Measurements from ENCODE around the gene FAM20C.

FAM20C gene

DNA sequence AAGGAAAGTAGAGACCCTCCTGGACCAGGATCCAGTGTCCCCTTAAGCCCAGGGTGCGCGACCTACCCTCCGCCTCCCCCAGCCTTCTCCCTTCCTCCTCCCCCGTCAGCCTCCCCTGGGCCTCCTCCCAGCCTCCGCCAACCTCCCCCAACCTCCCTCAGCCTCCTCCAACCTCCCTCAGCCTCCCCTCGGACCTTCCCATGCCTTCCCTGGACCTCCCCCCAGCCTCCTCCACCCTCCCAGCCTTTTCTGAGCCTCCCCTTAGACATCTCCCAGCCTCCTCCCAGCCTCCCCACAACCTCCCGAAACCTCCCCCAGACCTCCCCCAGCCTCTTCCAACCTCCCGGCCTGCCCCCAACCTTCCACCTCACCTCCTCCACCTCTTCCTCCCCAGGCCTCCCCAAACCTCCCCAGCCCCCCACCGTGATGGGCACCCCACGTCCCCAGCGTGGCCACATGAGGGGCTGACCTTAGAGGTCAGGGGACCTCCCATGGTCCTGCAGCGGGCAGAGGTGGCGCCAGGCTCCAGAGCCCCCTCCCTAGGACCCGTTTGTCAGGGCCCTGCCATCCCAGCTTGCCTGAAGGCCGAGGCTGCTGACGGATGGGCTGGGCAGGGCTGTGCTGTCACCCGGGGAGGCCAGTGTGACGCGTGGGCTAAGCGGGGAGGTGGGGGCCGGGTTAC is 18.8 kb downstream of the FAM20C start:
- DNase-seq: no peak

DNA sequence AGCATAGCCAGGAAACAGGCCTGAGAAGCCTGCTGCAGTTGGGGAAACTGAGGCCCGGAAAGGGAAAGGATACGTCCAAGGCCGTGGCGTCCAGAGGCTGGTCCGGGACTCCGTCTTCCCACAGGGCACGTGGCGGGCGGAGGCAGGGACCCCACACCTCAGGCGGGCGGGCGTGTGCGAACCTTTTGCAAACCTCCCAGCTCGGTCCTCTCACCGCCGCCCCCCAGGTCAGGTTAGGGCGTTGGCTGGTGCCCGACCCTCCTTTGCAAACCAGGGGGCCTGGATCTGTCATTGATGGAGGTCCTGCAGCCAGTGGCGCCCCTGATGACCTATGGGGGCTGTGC is 19.3 kb downstream of the FAM20C start:
- DNase-seq: no peak

GRCh38 chr7:212754-213153 is 20.4 kb downstream of the FAM20C start:
- DNase-seq: no peak

DNA sequence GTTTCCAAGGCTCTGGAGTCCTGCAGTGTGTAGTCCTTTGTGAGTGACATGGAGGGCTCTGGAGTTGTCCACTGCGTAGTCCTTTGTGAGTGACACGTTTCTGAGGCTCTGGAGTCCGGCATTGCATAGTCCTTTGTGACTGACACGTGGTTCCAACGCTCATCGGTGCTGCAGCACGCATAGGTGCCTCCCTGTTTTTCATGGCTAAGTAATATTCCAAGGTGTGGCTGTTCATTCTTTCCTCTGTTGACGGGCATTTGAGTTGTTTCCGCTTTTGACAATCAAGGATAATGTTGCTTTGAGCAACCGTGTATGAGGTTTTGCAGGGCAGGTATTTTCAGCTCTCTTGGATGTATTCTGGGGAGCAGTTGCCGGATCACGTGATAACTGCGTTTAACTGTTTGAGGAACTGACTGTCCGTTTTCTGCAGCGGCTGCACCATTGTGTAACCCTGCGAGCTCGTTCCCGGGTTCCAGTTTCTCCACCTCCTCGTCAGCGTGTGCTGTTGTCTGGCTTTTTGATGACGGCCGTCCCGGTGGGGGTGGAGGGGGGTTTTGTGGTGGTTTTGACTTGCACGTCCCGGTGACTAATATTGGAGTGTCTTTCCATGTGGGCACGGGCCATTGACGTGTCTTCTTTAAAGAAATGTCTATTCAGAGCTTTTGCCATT is 21.1 kb downstream of the FAM20C start:
- no peak for DNase-seq

- no peak for DNase-seq
Measured at GRCh38 chr7:214410-215212, 22.2 kb downstream of the FAM20C start.

DNA sequence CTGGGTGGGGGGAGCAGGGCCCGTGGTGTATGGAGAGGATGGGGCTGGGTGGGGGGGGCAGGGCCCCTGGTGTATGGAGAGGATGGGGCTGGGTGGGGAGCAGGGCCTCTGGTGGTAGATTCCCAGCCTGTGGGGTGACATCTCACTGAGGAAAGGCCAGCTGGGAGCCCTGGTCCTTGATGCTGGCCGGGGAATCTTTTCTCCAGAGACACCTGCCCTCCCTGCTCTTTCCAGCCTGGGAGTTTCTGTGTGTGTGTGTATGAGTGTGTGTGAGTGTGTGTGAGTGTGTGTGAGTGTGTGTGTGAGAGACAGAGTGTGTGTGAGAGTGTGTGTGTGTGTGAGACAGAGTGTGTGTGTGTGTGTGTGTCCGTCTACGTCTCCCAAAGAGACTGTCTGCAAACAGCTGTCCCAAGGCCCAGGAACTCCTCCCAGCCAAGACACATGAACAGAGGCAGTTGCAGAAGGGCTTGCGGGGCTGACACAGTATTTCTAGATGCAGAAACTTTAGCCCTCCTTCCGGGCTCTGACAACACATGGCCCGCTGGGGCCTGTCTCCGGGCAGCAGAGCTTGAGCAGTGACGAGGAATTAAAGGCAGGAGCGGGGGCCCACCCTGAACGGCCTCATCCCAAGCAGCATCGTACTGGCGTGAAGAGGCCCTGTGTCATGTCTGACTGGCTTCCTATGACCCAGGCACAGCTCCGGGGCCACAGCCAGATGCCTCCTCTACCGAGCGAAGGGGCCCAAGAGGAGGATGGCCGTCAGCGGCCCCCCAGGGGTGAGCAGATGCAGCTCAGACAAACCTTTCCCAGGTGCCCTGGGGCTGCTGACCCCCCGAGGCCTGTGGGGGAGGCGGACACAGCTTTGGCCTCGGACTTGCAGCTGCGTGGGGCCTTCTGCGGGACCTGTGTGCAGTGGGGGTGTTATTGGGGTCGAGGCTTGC is 24.3 kb downstream of the FAM20C start:
- DNase-seq: no peak

DNA sequence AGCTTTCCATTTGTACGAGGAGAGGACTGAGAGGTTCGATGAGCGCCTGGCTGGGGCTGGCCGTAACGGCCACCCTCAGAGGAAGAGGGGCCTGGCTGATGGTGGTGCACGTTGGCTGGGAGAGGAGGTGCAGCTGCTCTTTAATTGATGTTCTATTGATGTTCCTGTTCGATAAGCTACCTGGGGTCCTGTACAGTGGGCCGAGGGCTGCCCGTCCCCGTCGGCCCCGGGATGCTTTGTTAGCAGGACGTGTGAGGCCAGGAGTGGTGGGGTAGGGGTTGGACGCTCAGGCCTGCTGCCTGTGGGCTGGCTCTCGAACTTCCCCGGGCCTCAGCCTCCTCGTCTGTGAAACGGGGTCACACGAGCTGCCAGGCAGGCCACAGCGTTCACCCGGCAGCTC is 25.4 kb downstream of the FAM20C start:
- no peak for DNase-seq

GRCh38 chr7:218316-218715 is 25.9 kb downstream of the FAM20C start:
- DNase-seq: no peak

DNA sequence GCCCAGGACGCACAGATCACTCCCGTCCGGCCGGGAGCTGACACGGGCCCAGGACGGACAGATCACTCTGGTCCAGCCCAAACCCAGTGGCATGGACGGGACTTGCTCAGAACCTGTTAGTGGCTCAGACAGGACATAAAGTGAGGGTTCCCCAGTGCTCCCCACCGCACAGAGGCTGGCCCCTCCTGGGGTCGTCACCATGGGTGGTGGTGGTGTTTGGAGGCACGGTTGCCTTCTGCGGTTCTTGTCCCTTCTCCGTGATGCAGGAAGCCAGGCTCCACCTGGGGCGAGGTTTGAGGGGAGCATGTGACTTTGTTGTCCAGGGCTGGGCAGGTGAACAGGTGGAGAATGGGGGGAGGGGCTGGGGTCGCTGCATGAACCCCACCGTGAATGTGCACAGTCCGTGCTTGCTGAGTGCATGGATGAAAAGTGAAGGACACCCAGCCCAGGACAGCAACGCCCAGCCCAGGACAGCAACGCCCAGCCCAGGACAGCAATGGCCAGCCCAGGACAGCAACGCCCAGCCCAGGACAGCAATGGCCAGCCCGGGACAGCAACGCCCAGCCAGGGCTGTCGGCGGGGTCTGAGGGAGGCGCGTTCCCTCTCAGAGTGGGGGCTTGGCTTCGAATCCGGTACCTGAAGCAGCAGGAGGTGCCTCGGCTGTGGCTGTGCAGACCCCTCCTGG is 26.7 kb downstream of the FAM20C start:
- DNase-seq: no peak

DNA sequence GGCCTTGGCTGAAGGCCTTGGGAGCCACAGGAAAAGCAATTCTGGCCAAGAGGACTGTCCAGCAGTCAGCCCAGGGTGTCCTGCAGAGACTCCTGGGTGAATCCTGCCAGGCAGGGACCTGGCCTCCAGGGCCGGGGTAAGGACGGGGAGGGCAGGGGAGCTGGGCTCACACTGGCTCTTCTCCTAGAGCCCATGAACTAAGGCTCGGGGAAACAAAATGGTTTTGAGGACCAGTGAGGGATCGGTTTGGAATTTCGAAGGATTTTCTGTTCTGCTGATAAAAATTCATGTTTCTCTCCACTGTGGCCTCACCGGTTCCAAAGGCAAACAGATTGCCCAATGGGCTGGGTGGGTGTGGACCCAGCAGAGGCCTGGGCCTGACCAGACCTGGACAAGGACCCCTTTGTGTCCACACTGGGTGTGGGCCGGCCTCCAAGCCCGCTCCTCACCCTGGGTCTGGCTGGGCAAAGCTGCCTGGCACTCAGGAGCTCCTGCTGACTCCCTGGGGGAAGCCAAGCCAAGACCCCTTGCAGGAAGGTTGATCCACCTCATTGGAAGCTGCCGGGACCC is 27.3 kb downstream of the FAM20C start:
- DNase-seq: no peak

- no peak for DNase-seq
Measured at GRCh38 chr7:220151-220841, 27.9 kb downstream of the FAM20C start.

DNA sequence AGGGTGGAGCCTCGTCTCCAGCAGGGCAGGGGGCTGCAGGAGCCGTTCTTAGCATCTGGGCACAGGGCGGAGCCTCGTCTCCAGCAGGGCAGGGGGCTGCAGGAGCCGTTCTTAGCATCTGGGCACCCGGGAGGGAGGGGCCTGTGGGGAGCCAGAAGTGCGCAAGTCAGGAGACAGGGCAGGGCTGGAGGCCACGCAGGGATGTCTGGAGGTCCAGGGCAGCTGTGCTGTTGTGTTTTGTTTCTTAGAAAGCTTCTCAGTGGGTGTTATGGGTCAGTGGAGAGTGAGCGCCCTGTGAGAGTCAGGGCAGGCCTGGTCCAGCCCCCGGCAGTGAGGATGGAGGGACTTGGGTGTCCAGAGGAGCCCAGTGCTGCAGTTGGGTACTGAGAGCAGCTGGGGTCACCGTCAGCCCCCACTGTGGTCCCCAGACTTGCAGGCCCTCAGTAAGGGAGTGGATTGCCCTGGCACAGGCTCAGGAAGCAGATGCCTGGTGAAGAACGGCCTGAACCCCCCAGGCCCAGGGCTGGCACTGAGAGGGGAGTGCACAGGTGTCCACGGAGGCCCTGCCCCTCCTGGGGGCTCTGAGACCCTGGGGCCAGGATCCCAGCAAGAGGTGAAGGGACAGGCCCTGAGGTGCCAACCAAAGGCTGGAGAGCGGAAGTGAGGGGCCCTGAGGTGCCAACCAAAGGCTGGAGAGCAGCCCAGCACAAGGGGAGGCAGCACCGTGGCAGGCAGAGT is 29.8 kb downstream of the FAM20C start:
- no peak for DNase-seq

DNA sequence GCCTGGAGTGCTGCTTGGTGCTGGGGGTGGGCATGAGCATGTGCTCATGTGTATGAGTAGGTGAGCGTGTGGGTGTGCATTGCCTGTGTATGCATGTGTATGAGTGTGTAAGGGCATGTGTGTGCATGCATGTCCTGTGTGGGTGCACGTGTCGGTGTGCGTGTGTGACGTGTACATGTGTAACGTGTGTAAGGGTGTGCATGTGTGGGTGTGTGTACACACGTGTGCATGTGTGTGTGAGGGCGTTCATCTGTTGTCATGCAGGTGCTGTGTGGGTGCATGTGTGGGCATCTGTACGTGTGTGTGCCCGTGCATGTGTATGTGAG is 30.3 kb downstream of the FAM20C start:
- no peak for DNase-seq

GRCh38 chr7:223118-223800 is 30.9 kb downstream of the FAM20C start:
- no peak for DNase-seq

DNA sequence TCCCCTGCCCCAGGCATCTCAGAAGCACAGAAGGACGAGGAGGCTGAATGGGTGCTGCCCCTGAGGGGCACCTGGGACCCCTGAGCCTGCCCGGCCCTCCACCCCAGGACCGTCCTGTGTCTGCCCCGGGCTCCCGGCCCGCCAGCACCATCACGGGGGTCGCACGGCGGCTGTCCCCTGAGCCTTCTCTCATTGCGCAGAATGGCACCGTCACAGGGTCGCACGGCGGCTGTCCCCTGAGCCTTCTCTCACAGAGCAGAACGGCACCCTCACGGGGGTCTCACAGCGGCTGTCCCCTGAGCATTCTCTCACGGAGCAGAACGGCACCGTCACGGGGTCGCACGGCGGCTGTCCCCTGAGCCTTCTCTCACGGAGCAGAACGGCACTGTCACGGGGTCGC is 31.5 kb downstream of the FAM20C start:
- DNase-seq: no peak

GRCh38 chr7:226281-226895 is 34.0 kb downstream of the FAM20C start:
- no peak for DNase-seq

DNA sequence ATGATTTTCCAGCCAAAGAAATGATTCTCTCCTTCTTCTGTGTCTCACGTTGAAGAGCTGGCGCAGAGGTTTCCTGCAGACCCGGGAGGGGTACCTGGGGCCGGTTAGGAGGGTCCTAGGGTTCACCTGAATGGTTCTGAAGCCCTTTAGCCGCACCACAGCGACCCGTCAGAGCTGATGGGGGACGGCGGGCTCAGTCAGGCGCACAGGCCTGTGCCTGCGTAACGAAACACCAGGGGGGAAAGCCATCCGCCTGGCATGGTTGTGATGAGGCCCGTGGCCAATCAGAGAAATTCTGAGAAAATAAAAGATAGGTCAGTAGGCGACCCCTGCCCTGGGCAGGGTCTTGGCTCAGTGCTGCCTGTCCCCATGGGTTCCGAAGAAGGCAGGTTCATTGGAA is 35.6 kb downstream of the FAM20C start:
- no peak for DNase-seq

- no peak for DNase-seq
Measured at GRCh38 chr7:228610-229009, 36.2 kb downstream of the FAM20C start.

DNA sequence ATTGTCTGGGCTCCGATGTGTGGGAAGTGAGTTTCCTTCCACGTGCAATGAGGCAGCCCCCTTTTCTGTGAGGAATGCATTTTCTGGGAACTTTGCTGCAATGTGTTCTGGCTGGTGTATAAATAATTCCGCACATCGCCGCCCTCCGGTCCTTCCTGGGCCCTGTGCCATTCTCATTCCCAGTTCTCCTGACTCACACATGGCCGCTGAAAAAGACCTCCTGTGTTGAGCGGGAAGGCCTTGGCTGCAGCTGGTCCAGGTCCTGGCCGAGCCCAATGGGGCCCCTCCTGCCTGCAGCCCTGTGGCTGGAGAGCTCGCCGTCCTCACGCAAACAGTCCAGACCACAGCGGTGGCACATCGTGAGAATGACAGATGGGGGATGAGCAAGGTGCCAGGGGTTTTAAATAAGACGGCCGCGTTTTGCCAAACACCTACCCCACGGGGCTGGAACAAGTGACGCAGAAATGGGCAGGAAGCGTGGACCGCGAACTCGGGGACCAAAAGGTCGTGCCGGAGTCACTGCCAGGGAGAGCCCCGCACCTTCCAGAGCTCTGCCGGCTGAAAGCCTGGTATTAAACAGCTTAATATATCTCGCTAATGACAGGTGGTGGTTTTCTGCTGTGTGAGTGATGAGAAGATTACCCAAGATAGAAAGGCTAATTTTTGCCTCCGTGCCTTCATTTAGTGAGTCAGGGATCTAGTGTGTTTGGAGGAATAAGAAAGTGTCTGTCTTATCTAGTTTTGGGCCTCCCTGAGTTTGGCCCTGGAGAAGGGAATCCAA is 37.0 kb downstream of the FAM20C start:
- no peak for DNase-seq

All from activated gamma-delta T cell treated with Interleukin-2 at 50 U/mL for 16 hours (primary cell).